HCT116 (cell line): ENCODE measurements around the gene KAZN. TPM values are rescaled to one million over a fixed set of nuclear protein-coding genes. Genes with fewer than 3 reads are reported as not detected.
A peak's percentile ranks its signal among the peaks of the same experiment; 100 is the strongest.

Experiments
- ATAC-seq: fragments of 200-7000 bp; cut with Tn5 transposase; 2 replicates; pipeline ENCODE4 v1.9.1; 2020; ENCODE audit warnings: mild to moderate bottlenecking, moderate library complexity
- BruUV-seq: library from RNA; stranded (reverse); fragments of 400-500 nt; replicated peaks from 2 replicates; lab custom pipeline; 2021; lab: Mats Ljungman, UMichigan
- CTCF ChIA-PET: fragments of 300-600 bp; sonication (Branson Sonifier 250); formaldehyde crosslinking; loops from one replicate; lab custom pipeline; 2021; ENCODE audit warnings: antibody characterized with exemption; lab: Charles Lee
- POLR2A ChIA-PET: fragments of 300-600, 350-600 bp; sonication (Branson Sonifier 250); formaldehyde crosslinking; loops from one replicate; lab custom pipeline; 2021; ENCODE audit warnings: antibody characterized with exemption; lab: Charles Lee
- RAD21 ChIA-PET, 2 experiments: fragments of 300-600 bp; sonication (Branson Sonifier 250); formaldehyde crosslinking; loops; one replicate each; lab custom pipeline; 2023; ENCODE audit warnings: low total read pairs in 2 of 2; ENCODE audit not compliant: uncharacterized antibody in 2 of 2, unreplicated experiment in 2 of 2, low non-redundant PET in 1 of 2; lab: Charles Lee
- DNase-seq: peaks from one replicate; pipeline ENCODE4 v3.0.0-alpha.2; 2010; ENCODE audit warnings: low read depth, low spot score
- H2AFZ ChIP-seq: fragments of 200-600 bp; shearing (Covaris generic), sonication (generic); 2 replicates; pipeline ENCODE4 v1.6.1; 2017; ENCODE audit warnings: low read depth, mixed run types, mixed read lengths, antibody characterized with exemption, low read length; ENCODE audit not compliant: poor library complexity, severe bottlenecking
- H3K27ac ChIP-seq: 2 replicates; pipeline ENCODE4 v1.5.1; 2012; ENCODE audit warnings: low read depth, low read length
- H3K27me3 ChIP-seq: fragments of 200-600 bp; sonication (generic); 2 replicates; pipeline ENCODE4 v1.6.1; 2016; ENCODE audit warnings: mixed run types, low read length, mixed read lengths; ENCODE audit not compliant: insufficient read depth
- H3K36me3 ChIP-seq, 2 experiments: fragments of 200-500 bp in 1 of 2; fragments of 200-600 bp in 1 of 2; sonication (Bioruptor generic) in 1 of 2; sonication (generic) in 1 of 2; 2 replicates each; pipeline versions ENCODE4 v1.5.1 to v1.6.1; 2014 to 2016; ENCODE audit warnings: low read length in 2 of 2, inconsistent platforms in 1 of 2, mixed read lengths in 1 of 2, mixed run types in 1 of 2; ENCODE audit not compliant: insufficient read depth in 2 of 2, control insufficient read depth in 1 of 2
- H3K4me1 ChIP-seq, 2 experiments: fragments of 200-600 bp in 1 of 2; sonication (generic) in 1 of 2; 2 replicates each; pipeline versions ENCODE4 v1.5.1 to v1.6.1; 2012 to 2017; ENCODE audit warnings: low read length in 2 of 2, inconsistent platforms in 1 of 2, mild to moderate bottlenecking in 1 of 2, mixed read lengths in 1 of 2, mixed run types in 1 of 2, moderate library complexity in 1 of 2; ENCODE audit not compliant: insufficient read depth in 2 of 2, control insufficient read depth in 1 of 2
- H3K4me2 ChIP-seq: fragments of 200-600 bp; sonication (generic); 2 replicates; pipeline ENCODE4 v1.6.1; 2017; ENCODE audit warnings: mixed run types, low read length, mixed read lengths
- H3K4me3 ChIP-seq, 2 experiments: fragments of 200-600 bp in 1 of 2; sonication (generic) in 1 of 2; replicated peaks in 1 of 2; 2 replicates each; pipeline ENCODE4 v1.5.1; 2011 to 2016; ENCODE audit warnings: low read length in 2 of 2, control low read depth in 1 of 2, low read depth in 1 of 2, mild to moderate bottlenecking in 1 of 2, mixed read lengths in 1 of 2, mixed run types in 1 of 2
- H3K79me2 ChIP-seq: fragments of 200-600 bp; sonication (generic); 2 replicates; pipeline ENCODE4 v1.6.1; 2017; ENCODE audit warnings: mild to moderate bottlenecking, mixed run types, low read length, moderate library complexity, mixed read lengths; ENCODE audit not compliant: insufficient read depth
- H3K9ac ChIP-seq: fragments of 200-600 bp; sonication (generic); 2 replicates; pipeline ENCODE4 v1.6.1; 2016; ENCODE audit warnings: low read length, mixed read lengths
- H3K9me2 ChIP-seq: fragments of 200-600 bp; sonication (generic), shearing (Covaris generic); 2 replicates; pipeline ENCODE4 v1.6.1; 2017; ENCODE audit warnings: mixed run types, mild to moderate bottlenecking, moderate library complexity; ENCODE audit not compliant: insufficient read depth
- H3K9me3 ChIP-seq, 2 experiments: fragments of 200-500 bp in 1 of 2; fragments of 200-600 bp in 1 of 2; sonication (Bioruptor generic) in 1 of 2; sonication (generic) in 1 of 2; 2 replicates each; pipeline ENCODE4 v1.6.1; 2014 to 2017; ENCODE audit warnings: low read length in 2 of 2, mixed read lengths in 2 of 2, inconsistent platforms in 1 of 2, low read depth in 1 of 2, mild to moderate bottlenecking in 1 of 2, mixed run types in 1 of 2, moderate library complexity in 1 of 2; ENCODE audit not compliant: control insufficient read depth in 1 of 2, insufficient read depth in 1 of 2
- H4K20me1 ChIP-seq: fragments of 200-600 bp; sonication (generic), shearing (Covaris generic); 2 replicates; pipeline ENCODE4 v1.6.1; 2017; ENCODE audit warnings: mixed run types, mild to moderate bottlenecking, moderate library complexity; ENCODE audit not compliant: insufficient read depth
- CEBPB ChIP-seq: IDR thresholded peaks from 2 replicates; pipeline ENCODE4 v1.6.1; 2012; ENCODE audit warnings: low read depth
- EZH2phosphoT487 ChIP-seq: fragments of 200-600 bp; IDR thresholded peaks from 2 replicates; pipeline ENCODE4 v1.6.1; 2018; ENCODE audit warnings: antibody characterized with exemption, borderline replicate concordance
- POLR2A ChIP-seq: IDR thresholded peaks from 2 replicates; pipeline ENCODE4 v1.7.0; 2011; ENCODE audit warnings: borderline replicate concordance; ENCODE audit not compliant: insufficient read depth, insufficient read length; ENCODE audit errors: extremely low read depth
- SRF ChIP-seq: IDR thresholded peaks from 2 replicates; pipeline ENCODE4 v1.6.1; 2012; ENCODE audit warnings: low read depth
- ZFX ChIP-seq: fragments of 450-650 bp; IDR thresholded peaks from 2 replicates; pipeline ENCODE4 v1.6.1; 2017
- intact Hi-C: fragments of 100-400 bp; cut with micrococcal nuclease; formaldehyde crosslinking; loops from 2 replicates; pipeline ENCODE4 v1.10.0; 2022
- total RNA-seq: library from RNA; stranded (reverse); gene quantifications from one replicate; pipeline ENCODE4 v1.2.1, GENCODE V29; 2021; ENCODE audit not compliant: unreplicated experiment
- TF ChIP-seq, protein P1 (sequence below): IDR thresholded peaks from 2 replicates; pipeline ENCODE4 v1.6.1; 2011; ENCODE audit warnings: mild to moderate bottlenecking, low read length, moderate library complexity; ENCODE audit not compliant: insufficient replicate concordance; ENCODE audit errors: extremely low read depth
- TF ChIP-seq, protein P2 (sequence below), 3 experiments: fragments of 200-600 bp in 1 of 3; sonication (generic) in 1 of 3; IDR thresholded peaks in 2 of 3; conservative IDR thresholded peaks in 1 of 3; 2 replicates each; pipeline ENCODE4 v1.5.1; 2012 to 2017; ENCODE audit warnings: low read depth in 2 of 3, low read length in 2 of 3, antibody characterized with exemption in 1 of 3, borderline replicate concordance in 1 of 3, control low read depth in 1 of 3, mild to moderate bottlenecking in 1 of 3, mixed read lengths in 1 of 3, mixed run types in 1 of 3, moderate library complexity in 1 of 3; ENCODE audit not compliant: insufficient read depth in 1 of 3
- TF ChIP-seq, protein P3 (sequence below): IDR thresholded peaks from 2 replicates; pipeline ENCODE4 v1.6.1; 2012

The KAZN gene
- total RNA-seq, 1 experiment from 2014 or later = 13.4 TPM

DNA sequence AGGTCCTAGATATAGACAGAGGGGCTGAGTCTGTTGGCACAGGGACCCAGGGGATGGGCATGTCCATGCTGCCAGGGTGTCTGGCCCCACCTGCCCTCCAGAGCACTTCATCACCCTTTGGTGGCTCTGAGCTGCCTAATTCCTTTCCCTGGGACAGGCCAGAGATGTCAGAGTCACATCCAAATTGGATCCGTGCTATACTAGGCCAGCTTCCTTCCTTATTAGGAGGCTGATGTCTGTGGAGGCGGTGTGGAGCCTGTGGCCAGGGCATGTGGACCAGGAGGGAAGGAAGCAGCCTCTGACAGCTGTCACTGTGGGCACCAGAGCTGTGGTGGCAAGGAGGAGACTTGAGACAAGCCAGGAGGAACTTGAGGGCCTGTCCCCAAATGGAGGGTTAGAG is 477.3 kb downstream of the KAZN start:
- H3K4me3 ChIP-seq = no peak overlapping the region
- RAD21 ChIA-PET = no interaction called here
- H4K20me1 ChIP-seq = no peaks in the 10 kb centered on the region
- H2AFZ ChIP-seq = no peak overlapping the region
- TF ChIP-seq POLR2A = no peak
- no peak for TF ChIP-seq EZH2phosphoT487
- no peak for TF ChIP-seq SRF
- no peak for TF ChIP-seq CEBPB
- TF ChIP-seq, protein P1, sequence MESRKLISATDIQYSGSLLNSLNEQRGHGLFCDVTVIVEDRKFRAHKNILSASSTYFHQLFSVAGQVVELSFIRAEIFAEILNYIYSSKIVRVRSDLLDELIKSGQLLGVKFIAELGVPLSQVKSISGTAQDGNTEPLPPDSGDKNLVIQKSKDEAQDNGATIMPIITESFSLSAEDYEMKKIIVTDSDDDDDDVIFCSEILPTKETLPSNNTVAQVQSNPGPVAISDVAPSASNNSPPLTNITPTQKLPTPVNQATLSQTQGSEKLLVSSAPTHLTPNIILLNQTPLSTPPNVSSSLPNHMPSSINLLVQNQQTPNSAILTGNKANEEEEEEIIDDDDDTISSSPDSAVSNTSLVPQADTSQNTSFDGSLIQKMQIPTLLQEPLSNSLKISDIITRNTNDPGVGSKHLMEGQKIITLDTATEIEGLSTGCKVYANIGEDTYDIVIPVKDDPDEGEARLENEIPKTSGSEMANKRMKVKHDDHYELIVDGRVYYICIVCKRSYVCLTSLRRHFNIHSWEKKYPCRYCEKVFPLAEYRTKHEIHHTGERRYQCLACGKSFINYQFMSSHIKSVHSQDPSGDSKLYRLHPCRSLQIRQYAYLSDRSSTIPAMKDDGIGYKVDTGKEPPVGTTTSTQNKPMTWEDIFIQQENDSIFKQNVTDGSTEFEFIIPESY = no peak
- TF ChIP-seq ZFX = no peak
- TF ChIP-seq, protein P2, sequence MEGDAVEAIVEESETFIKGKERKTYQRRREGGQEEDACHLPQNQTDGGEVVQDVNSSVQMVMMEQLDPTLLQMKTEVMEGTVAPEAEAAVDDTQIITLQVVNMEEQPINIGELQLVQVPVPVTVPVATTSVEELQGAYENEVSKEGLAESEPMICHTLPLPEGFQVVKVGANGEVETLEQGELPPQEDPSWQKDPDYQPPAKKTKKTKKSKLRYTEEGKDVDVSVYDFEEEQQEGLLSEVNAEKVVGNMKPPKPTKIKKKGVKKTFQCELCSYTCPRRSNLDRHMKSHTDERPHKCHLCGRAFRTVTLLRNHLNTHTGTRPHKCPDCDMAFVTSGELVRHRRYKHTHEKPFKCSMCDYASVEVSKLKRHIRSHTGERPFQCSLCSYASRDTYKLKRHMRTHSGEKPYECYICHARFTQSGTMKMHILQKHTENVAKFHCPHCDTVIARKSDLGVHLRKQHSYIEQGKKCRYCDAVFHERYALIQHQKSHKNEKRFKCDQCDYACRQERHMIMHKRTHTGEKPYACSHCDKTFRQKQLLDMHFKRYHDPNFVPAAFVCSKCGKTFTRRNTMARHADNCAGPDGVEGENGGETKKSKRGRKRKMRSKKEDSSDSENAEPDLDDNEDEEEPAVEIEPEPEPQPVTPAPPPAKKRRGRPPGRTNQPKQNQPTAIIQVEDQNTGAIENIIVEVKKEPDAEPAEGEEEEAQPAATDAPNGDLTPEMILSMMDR (IDR thresholded peaks at IDR 0.05 in 2 of 3, conservative IDR thresholded peaks at IDR 0.05 in 1 of 3; ENCODE audit: borderline replicate concordance in 1 of 3, insufficient read depth in 1 of 3, low read depth in 2 of 3, low read length in 2 of 3) = no peak
- TF ChIP-seq, protein P3, sequence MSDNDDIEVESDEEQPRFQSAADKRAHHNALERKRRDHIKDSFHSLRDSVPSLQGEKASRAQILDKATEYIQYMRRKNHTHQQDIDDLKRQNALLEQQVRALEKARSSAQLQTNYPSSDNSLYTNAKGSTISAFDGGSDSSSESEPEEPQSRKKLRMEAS = no peak
- intact Hi-C loops = no loop called here
- no peak overlapping the region for H3K27ac ChIP-seq
- H3K79me2 ChIP-seq = no peaks in the 10 kb centered on the region
- H3K9me3 ChIP-seq = no peaks in the 10 kb centered on the region
- no peaks in the 10 kb centered on the region for H3K9me2 ChIP-seq
- H3K27me3 ChIP-seq = no peaks in the 10 kb centered on the region
- BruUV-seq = no TSS peak
- CTCF ChIA-PET = no interaction called here
- 0 out of 2 replicates have a peak, but pooled peaks have one; percentile 16 for ATAC-seq
- no peaks in the 10 kb centered on the region for H3K4me1 ChIP-seq
- no peaks in the 10 kb centered on the region for H3K36me3 ChIP-seq
- DNase-seq = no peak
- POLR2A ChIA-PET = no interaction called here
- no peak overlapping the region for H3K9ac ChIP-seq
- H3K4me2 ChIP-seq = no peak overlapping the region
